BLaER1 treated with 17β-estradiol and CSF1 and Interleukin-3, amounts not matched to agents 10 nM and 100 nM (cell line): ENCODE results near the gene CTIF.
A peak's percentile ranks its signal among the peaks of the same experiment; 100 is the strongest.

Experiments
- H3K27ac ChIP-seq, 11 experiments: shearing (Covaris generic); formaldehyde crosslinking; 2 replicates each; pipeline ENCODE4 v1.8.1; 2022
- H3K27me3 ChIP-seq, 11 experiments: shearing (Covaris generic); formaldehyde crosslinking; 2 replicates each; pipeline ENCODE4 v1.8.1; 2022
- H3K36me3 ChIP-seq, 11 experiments: shearing (Covaris generic); formaldehyde crosslinking; 2 replicates each; pipeline ENCODE4 v1.8.1; 2022
- H3K4me1 ChIP-seq, 10 experiments: shearing (Covaris generic); formaldehyde crosslinking; 2 replicates each; pipeline ENCODE4 v1.8.1; 2022
- H3K4me2 ChIP-seq, 11 experiments: shearing (Covaris generic); formaldehyde crosslinking; 2 replicates each; pipeline ENCODE4 v1.8.1; 2022
- H3K4me3 ChIP-seq, 10 experiments: shearing (Covaris generic); formaldehyde crosslinking; 2 replicates each; pipeline ENCODE4 v1.8.1; 2022
- H3K9ac ChIP-seq, 11 experiments: shearing (Covaris generic); formaldehyde crosslinking; 2 replicates each; pipeline ENCODE4 v1.8.1; 2022
- H3K9me3 ChIP-seq, 11 experiments: shearing (Covaris generic); formaldehyde crosslinking; replicated peaks in 1 of 11; 2 replicates each; pipeline ENCODE4 v1.8.1; 2022
- H4K20me1 ChIP-seq, 11 experiments: shearing (Covaris generic); formaldehyde crosslinking; 2 replicates each; pipeline ENCODE4 v1.8.1; 2022
- Cebpa-rat ChIP-seq, 11 experiments: shearing (Covaris generic); IDR thresholded peaks; 2 replicates each; pipeline ENCODE4 v1.8.1; 2022

CTIF gene

DNA sequence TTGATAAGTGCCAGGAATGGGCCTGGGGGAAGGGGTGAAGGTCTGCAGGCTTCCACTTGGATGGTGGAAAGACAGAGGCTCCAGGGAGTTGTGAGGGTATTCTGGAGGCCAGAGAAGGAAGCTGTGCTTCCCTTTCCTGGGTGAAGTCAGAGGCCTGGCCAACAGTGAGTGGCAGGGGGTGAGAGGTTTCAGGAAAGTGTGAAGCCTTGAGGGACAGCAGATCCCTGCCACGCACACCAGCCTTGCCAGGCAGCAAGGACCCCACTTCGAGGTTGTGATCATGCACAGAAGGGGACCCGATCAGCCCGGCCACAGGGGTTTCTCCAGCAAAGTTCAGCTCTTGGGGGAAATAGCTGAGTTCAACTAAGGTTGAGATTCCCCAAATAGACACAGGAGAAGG, 345.5 kb downstream of the CTIF start:
- H3K9ac ChIP-seq, result 0 out of 22 replicates have a peak overlapping the region, but pooled peaks of 1 of the 11 experiments have one; percentile 29
- no peaks in the 10 kb centered on the region for H3K36me3 ChIP-seq
- peak overlapping the region; percentile 34 to 65 (median 44) for H3K4me2 ChIP-seq
- peaks cover 35 to 60% (median 53%) of the 10 kb centered on the region in 10 experiments for H3K4me1 ChIP-seq
- H3K9me3 ChIP-seq, result no peaks in the 10 kb centered on the region
- H3K27ac ChIP-seq, result no peak overlapping the region
- H4K20me1 ChIP-seq, result no peaks in the 10 kb centered on the region
- H3K27me3 ChIP-seq, result no peaks in the 10 kb centered on the region
- no peak overlapping the region for H3K4me3 ChIP-seq
- no peak for TF ChIP-seq Cebpa-rat (IDR thresholded peaks at IDR 0.05)

DNA sequence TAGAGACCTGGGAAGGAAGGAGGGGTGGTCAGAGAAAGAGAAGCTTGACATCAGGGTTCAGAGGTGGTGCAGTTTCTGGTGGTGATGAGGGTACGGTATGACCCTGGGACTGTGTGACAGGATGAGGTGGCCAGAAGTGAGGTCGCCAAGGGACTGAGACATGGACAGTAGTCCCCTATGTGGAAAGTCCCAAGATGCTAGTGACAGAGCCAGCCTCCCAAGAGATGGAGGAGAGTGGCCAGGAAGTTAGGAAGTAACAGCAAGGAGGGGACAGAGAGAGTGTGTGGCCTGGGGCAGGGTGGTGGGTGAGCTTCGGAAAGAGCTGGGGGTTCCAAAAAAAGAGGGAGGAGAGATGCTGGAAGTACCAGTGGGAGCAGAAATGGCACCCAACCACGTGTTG, 345.9 kb downstream of the CTIF start:
- no peak for TF ChIP-seq Cebpa-rat (IDR thresholded peaks at IDR 0.05)
- H3K4me3 ChIP-seq, result no peak overlapping the region
- no peaks in the 10 kb centered on the region for H4K20me1 ChIP-seq
- no peaks in the 10 kb centered on the region for H3K36me3 ChIP-seq
- 0 out of 22 replicates have a peak overlapping the region, but pooled peaks of 1 of the 11 experiments have one; percentile 29 for H3K9ac ChIP-seq
- H3K9me3 ChIP-seq, result no peaks in the 10 kb centered on the region
- H3K4me2 ChIP-seq, result peak overlapping the region; percentile 34 to 65 (median 44)
- H3K27ac ChIP-seq, result no peak overlapping the region
- peaks cover 35 to 60% (median 54%) of the 10 kb centered on the region in 10 experiments for H3K4me1 ChIP-seq
- H3K27me3 ChIP-seq, result no peaks in the 10 kb centered on the region

DNA sequence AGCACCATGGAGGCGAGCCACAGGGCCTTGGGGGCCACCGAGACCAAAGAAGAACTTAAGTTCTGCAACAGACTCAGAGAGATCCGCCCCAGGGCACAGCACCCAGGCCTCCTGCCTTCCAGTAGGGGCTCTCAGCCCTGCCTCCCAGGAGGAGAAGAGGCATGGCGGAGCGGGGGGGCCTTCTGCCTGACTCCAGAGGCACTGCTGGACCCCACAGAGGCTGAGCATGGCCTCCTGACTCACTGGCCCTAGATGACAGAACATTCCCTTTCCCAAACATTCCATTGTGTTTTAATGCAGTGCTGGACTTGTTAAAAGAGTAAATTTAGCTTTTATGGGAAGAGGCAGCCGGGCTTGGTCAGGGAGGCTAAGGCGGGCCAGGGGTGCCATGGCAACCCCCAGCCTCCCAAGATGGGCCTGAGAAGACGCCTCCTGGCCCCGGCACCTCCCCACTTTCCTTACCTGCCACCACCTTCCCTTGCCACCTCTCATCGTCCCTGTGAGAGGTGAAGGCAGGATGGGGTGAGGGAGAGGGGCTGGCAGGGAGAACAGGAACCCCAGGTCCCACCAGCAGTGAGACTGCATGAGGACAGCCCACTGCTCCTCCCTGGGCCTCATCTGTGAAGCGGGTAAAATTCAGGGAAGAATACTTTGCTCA, 346.6 kb downstream of the CTIF start:
- no peak overlapping the region for H3K4me3 ChIP-seq
- H3K4me2 ChIP-seq, result peak overlapping the region in 10 of 11 experiments; percentile 34 to 65 (median 45); a peak in 18 of 22 replicates
- no peaks in the 10 kb centered on the region for H3K9me3 ChIP-seq
- H4K20me1 ChIP-seq, result no peaks in the 10 kb centered on the region
- H3K36me3 ChIP-seq, result no peaks in the 10 kb centered on the region
- H3K27ac ChIP-seq, result no peak overlapping the region
- TF ChIP-seq Cebpa-rat (IDR thresholded peaks at IDR 0.05), result no peak
- H3K4me1 ChIP-seq, result peaks cover 31 to 56% (median 48%) of the 10 kb centered on the region in 10 experiments
- H3K27me3 ChIP-seq, result no peaks in the 10 kb centered on the region
- H3K9ac ChIP-seq, result no peak overlapping the region

DNA sequence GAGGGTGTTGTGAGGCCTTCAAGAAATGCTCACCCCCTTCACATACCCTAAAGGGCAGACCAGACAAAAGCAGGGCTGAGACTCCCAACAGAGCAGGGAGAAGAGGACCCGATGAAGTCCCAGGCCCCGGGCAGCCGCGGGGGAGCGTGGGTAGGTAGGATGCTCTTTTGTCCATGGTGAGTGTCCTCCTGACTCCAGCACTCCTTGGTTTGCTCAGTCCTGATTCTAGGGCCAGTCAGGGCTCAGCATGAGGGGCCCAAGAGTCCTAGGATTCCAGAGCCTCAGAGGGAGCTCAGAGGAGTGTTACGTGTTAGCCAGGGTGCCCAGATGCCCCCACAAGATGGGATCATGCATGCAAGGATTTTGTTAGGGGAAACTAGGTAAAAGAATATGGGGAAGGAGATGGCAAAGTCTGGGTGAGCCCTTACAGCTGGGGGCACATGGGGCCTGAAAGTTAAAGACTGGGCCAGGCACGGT, 347.1 kb downstream of the CTIF start:
- Histone ChIP-seq H3K36me3 (no peaks in the 10 kb centered on the region), H3K9me3 (no peaks in the 10 kb centered on the region), H3K9ac (no peak overlapping the region), H3K4me2 (peak overlapping the region in 1 of 11 experiments; percentile 65; a peak in 1 of 22 replicates), H3K27ac (no peak overlapping the region), H3K27me3 (no peaks in the 10 kb centered on the region), H3K4me1 (peaks cover 26 to 50% (median 43%) of the 10 kb centered on the region in 10 experiments), H4K20me1 (no peaks in the 10 kb centered on the region), H3K4me3 (no peak overlapping the region)
- no peak for TF ChIP-seq Cebpa-rat (IDR thresholded peaks at IDR 0.05)

DNA sequence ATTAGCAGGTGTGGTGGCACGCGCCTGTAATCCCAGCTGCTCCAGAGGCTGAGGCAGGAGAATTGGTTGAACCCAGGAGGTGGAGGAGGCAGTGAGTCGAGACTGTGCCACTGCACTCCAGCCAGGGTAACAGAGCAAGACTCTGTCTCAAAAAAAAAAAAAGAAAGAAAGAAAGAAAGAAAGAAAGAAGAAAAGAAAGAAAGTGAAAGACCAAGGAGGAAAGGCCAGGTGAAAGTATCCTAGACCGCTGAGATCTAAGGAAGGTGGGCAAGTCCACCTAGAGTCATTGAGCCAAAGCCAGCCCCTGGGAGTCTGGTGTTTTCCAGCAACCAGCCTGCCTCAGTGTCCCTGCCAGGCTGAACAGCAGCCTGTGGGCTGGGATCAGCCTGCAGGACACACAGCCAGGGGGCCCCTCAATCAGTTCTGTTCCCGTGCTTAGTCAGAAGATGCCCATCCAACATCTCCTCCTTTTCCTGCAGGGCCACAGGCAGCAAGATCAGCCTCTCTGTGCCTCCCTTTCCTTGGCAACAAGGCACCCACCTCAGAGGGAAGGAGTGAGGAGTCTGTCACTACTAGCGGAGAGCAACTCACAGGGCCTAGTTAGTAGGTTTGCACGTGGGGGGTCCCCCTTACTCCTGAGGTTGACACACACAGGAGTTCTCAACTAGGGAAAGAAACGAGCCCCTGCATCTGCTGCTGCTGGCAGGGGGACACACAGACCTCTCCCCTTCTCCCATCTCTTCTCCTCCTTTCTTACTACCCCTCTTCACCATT, 347.9 kb downstream of the CTIF start:
- Histone ChIP-seq H3K27ac (no peak overlapping the region), H4K20me1 (no peaks in the 10 kb centered on the region), H3K4me2 (no peak overlapping the region), H3K9ac (no peak overlapping the region), H3K27me3 (no peaks in the 10 kb centered on the region), H3K9me3 (no peaks in the 10 kb centered on the region), H3K4me3 (no peak overlapping the region), H3K36me3 (no peaks in the 10 kb centered on the region), H3K4me1 (peaks cover 24 to 49% (median 39%) of the 10 kb centered on the region in 10 experiments)
- TF ChIP-seq Cebpa-rat (IDR thresholded peaks at IDR 0.05), result no peak

DNA sequence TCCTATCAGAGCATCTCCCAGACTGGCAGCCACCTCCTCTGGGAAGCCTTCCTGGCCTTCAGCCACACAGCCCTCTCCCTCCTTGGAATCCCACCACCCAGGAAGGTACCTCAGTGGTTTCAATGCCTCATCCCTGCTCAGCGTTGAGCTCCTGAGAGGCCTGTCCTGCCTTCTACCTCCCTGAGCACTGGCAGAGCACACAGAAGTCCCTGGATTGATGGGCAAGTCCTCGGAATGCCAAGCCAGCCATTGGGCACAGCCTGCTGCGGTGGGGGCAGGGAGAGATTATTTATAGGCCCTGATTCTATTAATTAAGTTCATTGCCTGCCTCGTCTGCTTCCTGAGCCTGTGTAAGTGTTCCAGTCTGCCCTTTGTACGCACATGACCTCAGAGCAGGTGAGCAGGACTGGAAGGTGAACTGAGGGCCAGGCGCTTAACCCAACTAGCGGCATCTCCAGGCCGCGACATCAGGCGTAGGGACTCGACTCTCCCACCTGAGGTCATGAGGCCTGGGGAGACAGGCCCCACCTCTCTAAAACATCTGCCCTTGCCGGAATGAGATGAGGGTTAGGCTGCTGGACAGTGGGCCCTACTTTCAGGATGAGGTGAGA, 348.6 kb downstream of the CTIF start:
- TF ChIP-seq Cebpa-rat (IDR thresholded peaks at IDR 0.05), result no peak
- peaks cover 24 to 56% (median 40%) of the 10 kb centered on the region in 10 experiments for H3K4me1 ChIP-seq
- H3K9ac ChIP-seq, result peak overlapping the region in 3 of 11 experiments; percentile 14 to 38 (median 24); a peak in 2 of 22 replicates
- no peaks in the 10 kb centered on the region for H3K36me3 ChIP-seq
- H3K27ac ChIP-seq, result no peak overlapping the region
- H3K9me3 ChIP-seq, result no peaks in the 10 kb centered on the region
- H3K4me3 ChIP-seq, result no peak overlapping the region
- peak overlapping the region; percentile 9 to 66 (median 51); a peak in 20 of 22 replicates for H3K4me2 ChIP-seq
- no peaks in the 10 kb centered on the region for H4K20me1 ChIP-seq
- no peaks in the 10 kb centered on the region for H3K27me3 ChIP-seq

DNA sequence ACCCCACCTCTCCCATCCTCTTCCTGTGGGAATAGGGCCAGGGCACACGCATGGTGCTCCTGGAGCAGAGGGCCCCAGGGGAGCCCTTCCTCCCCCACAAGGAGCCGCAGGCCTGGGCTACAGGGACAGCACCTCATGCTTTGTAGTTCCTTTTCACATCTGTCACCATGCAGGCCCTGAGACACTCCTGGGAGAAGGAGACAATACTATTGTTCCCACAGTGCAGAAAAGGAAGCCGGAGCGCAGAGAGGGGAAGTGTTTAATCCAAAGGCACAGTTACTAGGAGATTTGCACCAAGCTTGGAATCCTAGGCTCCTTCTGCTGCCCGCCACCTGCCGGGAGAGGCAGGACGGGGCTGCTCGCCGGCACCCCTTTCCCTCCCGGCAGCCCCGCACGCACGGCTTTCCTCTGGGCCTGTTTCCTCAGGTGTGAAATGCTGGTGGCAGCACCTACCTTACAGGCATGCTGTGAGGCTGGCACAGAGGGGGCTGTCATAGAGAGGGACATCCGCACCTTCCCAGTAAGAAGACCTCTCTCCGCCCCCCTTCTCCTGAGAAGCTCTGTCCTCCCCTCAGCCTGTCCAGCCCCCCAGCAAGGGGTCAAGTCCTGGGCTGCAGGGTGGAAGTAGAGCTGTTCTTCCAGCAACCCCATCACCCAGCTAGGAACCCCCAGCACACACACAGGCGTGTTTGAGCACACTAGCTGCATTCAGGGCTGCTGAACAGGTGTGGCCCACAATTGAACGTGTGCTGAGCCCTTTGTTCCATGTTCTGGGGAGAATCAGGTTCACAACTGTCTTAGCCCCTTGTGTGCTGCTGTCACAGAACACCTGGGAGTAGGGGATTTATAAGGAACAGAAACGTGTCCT, 349.3 kb downstream of the CTIF start:
- no peak overlapping the region for H3K27ac ChIP-seq
- no peak for TF ChIP-seq Cebpa-rat (IDR thresholded peaks at IDR 0.05)
- no peak overlapping the region for H3K4me3 ChIP-seq
- H3K27me3 ChIP-seq, result no peaks in the 10 kb centered on the region
- H3K9me3 ChIP-seq, result no peaks in the 10 kb centered on the region
- peak overlapping the region; percentile 9 to 66 (median 51); a peak in 20 of 22 replicates for H3K4me2 ChIP-seq
- peak overlapping the region in 3 of 11 experiments; percentile 14 to 38 (median 24); a peak in 2 of 22 replicates for H3K9ac ChIP-seq
- H3K36me3 ChIP-seq, result no peaks in the 10 kb centered on the region
- peaks cover 24 to 62% (median 43%) of the 10 kb centered on the region in 10 experiments for H3K4me1 ChIP-seq
- no peaks in the 10 kb centered on the region for H4K20me1 ChIP-seq

DNA sequence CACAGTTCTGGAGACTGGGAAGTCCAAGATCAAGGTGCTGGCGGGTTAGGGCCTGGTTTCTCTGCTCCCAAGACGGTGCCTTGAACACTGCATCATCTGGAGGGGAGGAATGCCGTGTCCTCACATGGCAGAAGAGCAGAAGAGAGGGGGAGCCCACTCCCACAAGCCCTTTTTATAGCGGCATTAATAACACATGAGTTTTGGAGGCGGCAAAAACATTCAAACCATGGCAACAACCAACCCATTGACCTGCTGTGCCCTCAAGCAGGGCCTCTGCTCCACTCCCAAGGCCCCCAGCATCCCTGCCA, 349.9 kb downstream of the CTIF start:
- no peaks in the 10 kb centered on the region for H4K20me1 ChIP-seq
- no peaks in the 10 kb centered on the region for H3K36me3 ChIP-seq
- no peak overlapping the region for H3K9ac ChIP-seq
- no peak overlapping the region for H3K27ac ChIP-seq
- H3K9me3 ChIP-seq, result no peaks in the 10 kb centered on the region
- H3K4me3 ChIP-seq, result no peak overlapping the region
- no peak for TF ChIP-seq Cebpa-rat (IDR thresholded peaks at IDR 0.05)
- H3K4me2 ChIP-seq, result peak overlapping the region in 1 of 11 experiments; percentile 57; a peak in 2 of 22 replicates
- peaks cover 24 to 68% (median 49%) of the 10 kb centered on the region in 10 experiments for H3K4me1 ChIP-seq
- H3K27me3 ChIP-seq, result no peaks in the 10 kb centered on the region
